ENCODE results near the gene LTBP4.
"Not testable (repeated sequence)": the region's sequence is repeated elsewhere in the genome, so short reads cannot be mapped to it uniquely, and the experiment has no call there.

Gene LTBP4

GRCh38 chr19:40624369-40625153 lies 23.4 kb downstream of the LTBP4 start:
- in situ Hi-C loops (cut with HindIII; ENCODE audit: low sequenced_read_pairs) = not testable (repeated sequence)

- in situ Hi-C loops (cut with HindIII; ENCODE audit: low sequenced_read_pairs) = no loop called here
These were observed 24.4 kb downstream of the LTBP4 start for GRCh38 chr19:40625406-40626120.

- in situ Hi-C loops (cut with HindIII; ENCODE audit: low sequenced_read_pairs) = no loop called here
These were observed 25.7 kb downstream of the LTBP4 start for GRCh38 chr19:40626918-40627317.

- in situ Hi-C loops (cut with HindIII; ENCODE audit: low sequenced_read_pairs) = no loop called here
These were observed 26.5 kb downstream of the LTBP4 start for GRCh38 chr19:40627486-40628279.

- in situ Hi-C loops (cut with HindIII; ENCODE audit: low sequenced_read_pairs) = no loop called here
These were observed 28.2 kb downstream of the LTBP4 start for GRCh38 chr19:40629346-40629745.

GRCh38 chr19:40630571-40631160 lies 29.5 kb downstream of the LTBP4 start:
- in situ Hi-C loops (cut with HindIII; ENCODE audit: low sequenced_read_pairs) = no loop called here

GRCh38 chr19:40632311-40633036 lies 31.3 kb downstream of the LTBP4 start:
- in situ Hi-C loops (cut with HindIII; ENCODE audit: low sequenced_read_pairs) = no loop called here

GRCh38 chr19:40633207-40633606 lies 32.0 kb downstream of the LTBP4 start:
- in situ Hi-C loops (cut with HindIII; ENCODE audit: low sequenced_read_pairs) = no loop called here

- in situ Hi-C loops (cut with HindIII; ENCODE audit: low sequenced_read_pairs) = loop anchor here (5.0 kb wide), 2 partner anchors 41 to 86 kb away; no protein-coding TSS in a partner anchor
These were observed 37.2 kb downstream of the LTBP4 start for GRCh38 chr19:40638327-40638726.

- in situ Hi-C loops (cut with HindIII; ENCODE audit: low sequenced_read_pairs) = loop anchor here (5.0 kb wide), 2 partner anchors 42 to 87 kb away; no protein-coding TSS in a partner anchor
These were observed 38.4 kb downstream of the LTBP4 start for GRCh38 chr19:40639638-40639982.

- in situ Hi-C loops (cut with HindIII; ENCODE audit: low sequenced_read_pairs) = no loop called here
These were observed 39.6 kb downstream of the LTBP4 start for GRCh38 chr19:40640744-40641143.

GRCh38 chr19:40641281-40641680 lies 40.1 kb downstream of the LTBP4 start:
- in situ Hi-C loops (cut with HindIII; ENCODE audit: low sequenced_read_pairs) = no loop called here

GRCh38 chr19:40642051-40642706 lies 41.0 kb downstream of the LTBP4 start:
- in situ Hi-C loops (cut with HindIII; ENCODE audit: low sequenced_read_pairs) = no loop called here

- in situ Hi-C loops (cut with HindIII; ENCODE audit: low sequenced_read_pairs) = no loop called here
These were observed 41.7 kb downstream of the LTBP4 start for GRCh38 chr19:40642757-40643305.

- in situ Hi-C loops (cut with HindIII; ENCODE audit: low sequenced_read_pairs) = no loop called here
These were observed 45.6 kb downstream of the LTBP4 start for GRCh38 chr19:40646743-40647254.

- in situ Hi-C loops (cut with HindIII; ENCODE audit: low sequenced_read_pairs) = not testable (repeated sequence)
These were observed 48.9 kb downstream of the LTBP4 start for GRCh38 chr19:40649903-40650675.

- in situ Hi-C loops (cut with HindIII; ENCODE audit: low sequenced_read_pairs) = no loop called here
These were observed 49.7 kb downstream of the LTBP4 start for GRCh38 chr19:40650749-40651305.

GRCh38 chr19:40652303-40652702 lies 51.1 kb downstream of the LTBP4 start:
- in situ Hi-C loops (cut with HindIII; ENCODE audit: low sequenced_read_pairs) = not testable (repeated sequence)

Measured in endothelial cell of hepatic sinusoid (primary cell).